Ureter (tissue), 1 donor: ENCODE results near the gene RASAL3. TPM values are rescaled to one million over a fixed set of nuclear protein-coding genes. Genes with fewer than 3 reads are reported as not detected.

Experiments
- DNase-seq: peaks from one replicate; pipeline ENCODE4 v3.0.0-alpha.2; 2020; ENCODE audit warnings: low spot score
- total RNA-seq: library from RNA; stranded (reverse); gene quantifications from one replicate; pipeline ENCODE4 v1.2.4, GENCODE V29; 2023
- donor health status: DM: yes; HTN: yes; CAD: no.

Gene RASAL3
- total RNA-seq, 1 donor from 2014 or later, result 3.9 TPM

DNA sequence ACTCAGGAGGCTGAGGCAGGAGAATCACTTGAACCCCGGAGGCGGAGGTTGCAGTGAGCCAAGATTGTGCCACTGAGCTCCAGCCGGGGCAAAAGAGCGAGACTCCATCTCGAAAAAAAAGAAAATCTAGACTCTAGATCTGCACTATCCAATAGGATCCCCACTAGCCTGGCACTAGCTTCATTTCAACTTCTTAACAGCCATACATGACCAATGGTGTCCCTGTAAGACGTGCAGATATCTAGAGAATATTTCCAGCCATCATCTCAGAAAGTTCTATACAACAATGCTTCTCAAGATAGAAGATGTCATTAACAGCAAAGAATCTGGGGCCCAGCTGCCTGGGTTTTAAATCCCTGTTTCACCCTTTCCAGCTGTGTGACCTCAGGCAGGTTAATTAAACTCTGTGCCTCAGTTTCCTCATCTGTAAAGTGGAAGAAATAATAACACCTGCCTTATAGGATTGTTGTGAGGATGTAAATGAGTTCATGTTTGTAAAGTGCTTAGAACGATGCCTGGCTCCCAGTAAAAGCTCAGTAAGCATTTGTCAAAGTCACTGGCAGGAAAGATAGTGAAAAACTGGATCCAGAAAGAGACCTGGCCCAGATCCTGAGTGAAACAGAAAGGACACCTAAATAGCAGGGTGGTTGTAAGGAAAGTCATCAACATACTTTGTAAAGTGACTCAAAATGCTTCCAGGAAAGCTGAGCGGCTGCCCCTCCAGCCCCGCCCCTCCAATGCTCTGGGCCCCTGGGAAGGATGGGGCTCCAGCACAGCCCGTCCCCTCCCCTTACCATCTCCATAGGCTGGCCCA lies 28.1 kb downstream of the RASAL3 start:
- no peak for DNase-seq

DNA sequence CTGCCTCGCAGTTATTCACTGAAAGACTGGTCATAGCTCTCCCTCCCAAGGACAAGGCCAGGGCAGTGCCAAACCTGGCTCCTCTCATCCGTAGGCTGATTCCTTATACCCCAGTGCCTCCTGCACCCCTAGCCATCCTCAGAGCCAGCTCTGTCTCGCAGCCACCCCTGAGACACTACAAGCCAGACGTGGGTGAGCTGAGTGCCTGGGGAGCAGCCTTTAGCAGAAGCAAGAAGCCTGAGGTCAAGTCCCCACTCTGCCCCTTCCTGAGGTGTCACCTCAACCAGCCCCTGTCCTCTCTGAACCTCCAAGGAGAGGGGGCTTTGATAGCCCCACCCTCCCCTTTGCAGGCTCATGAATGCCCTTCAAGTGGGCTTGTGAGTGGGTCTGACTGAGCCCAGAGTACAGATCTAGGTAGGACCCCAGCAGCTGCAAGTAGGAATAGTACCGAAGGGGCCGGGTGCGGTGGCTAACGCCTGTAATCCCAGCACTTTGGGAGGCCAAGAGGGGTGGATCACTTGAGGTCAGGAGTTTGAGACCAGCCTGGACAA lies 30.8 kb downstream of the RASAL3 start:
- no peak for DNase-seq

DNA sequence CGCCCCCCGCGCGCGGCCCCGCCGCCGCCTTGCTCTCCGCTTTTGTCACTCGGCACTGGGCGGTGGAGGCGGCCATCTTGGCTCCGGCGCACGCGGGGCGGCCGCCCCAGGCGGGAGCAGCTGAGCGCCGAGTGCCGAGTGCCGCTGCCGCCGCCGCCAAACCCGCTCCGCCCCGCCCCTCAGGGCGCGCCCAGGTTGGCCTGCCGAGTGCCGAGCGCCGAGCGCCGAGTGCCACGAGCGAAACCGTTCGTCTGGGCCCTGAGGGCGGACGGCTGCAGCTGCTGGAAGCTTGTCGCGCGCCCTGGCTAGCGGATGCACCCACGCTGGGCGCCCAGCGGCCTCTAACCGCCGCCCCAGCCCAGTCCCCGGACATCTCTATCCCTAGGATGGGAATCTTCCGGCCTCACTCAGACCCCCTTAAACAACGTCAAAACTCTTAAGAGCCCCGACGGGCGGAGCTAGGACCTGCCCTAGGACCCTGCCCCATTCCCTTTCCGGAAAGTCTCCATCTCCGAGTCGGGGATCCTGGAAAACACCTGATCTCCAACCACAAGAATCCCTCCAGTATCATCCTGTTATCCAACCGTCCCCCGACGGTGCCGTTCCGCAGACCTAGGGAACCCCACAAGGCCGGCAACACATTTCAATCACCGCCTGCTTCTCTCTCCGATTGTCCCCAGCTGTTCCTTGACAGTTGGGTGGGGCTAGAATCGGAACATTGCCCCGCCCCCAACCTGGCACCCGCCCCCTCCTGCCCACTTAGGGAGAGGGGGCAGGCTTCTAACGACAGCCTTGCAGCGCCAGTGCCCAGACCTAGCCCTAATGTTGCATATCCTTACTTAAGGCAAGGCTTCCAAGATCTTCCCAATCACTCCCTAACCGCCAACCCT lies 31.5 kb downstream of the RASAL3 start:
- DNase-seq, result peak; percentile 92

DNA sequence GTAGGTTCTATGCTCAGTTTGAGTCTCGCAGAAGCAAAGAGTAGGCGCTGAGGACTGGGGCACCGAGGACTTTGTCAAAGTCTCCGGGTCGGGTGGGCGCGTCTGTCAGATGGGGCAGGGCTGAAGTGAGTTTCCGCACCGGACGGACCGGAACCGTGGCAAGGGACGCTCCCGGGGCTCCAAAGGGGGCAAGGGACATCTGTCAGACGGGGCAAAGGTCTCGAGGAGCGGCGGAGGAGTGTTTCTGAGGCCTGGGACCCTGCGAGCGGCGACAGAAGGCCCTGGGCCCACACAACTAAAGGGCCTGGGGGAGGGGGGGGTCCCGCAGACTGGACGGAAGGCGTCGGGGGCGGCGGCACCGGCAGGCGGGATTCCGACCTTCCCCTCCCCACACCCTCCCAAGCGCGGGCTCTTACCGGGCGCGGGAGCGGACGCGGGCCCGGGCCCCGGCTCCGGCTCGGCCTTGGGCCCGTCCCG lies 32.3 kb downstream of the RASAL3 start:
- DNase-seq, result no peak

DNA sequence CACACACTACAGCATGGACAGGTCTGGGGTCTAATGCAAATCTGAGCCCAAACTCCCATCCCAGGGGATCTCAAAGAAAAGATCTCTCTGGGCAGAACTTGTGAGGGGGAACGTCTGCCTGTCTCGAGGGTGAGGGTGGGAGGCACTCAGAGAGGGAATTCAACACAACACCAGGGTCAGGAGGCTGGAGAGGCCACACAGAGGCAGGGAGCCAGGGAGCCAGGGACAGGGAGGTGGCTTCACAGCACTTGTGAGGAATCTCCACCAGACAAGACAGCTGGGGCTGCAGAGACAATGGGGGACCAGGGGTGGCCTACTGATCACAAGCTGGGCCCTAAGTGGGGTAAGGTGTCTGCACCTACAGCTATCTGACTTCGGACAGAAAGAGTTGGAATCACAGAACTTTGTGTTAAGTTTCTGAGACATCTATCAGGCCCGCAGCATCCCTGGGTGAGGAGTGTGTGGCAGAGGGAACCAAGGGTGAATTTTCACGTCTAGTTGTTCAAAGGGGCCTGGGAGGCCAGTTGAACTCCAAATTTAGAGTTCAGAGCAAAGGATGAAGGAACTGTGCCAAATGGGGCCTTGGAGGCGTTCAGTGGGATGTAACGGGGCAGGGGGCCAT lies 32.8 kb downstream of the RASAL3 start:
- DNase-seq, result no peak

DNA sequence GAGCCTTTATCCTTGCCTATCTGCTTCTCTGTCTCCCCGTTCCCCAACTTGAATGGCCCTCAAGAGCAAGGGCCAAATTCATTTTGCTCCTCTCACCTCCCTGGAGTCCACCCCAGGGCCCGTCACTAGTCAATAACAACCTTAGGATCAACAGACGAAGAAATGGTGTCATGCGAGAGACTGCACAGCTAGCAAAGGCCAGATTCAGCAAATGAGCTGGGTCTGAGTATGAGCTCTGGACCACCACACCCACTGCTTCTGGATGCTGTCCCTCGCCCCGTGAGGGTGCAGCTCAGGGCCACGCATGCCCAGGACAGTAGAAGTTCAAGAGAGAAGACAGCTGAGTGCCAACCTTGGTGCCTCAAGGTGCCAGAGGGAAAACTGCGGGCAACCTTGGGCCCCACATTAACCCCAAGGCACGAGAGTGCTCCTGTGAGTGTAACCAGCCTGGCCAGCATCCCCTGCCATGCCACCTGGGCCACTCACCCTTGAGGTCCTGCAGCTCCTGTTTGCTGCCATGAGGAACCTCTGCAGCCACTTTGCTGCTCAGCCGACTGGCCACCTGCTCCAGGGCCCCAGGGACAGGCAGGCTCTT lies 33.7 kb downstream of the RASAL3 start:
- no peak for DNase-seq

DNA sequence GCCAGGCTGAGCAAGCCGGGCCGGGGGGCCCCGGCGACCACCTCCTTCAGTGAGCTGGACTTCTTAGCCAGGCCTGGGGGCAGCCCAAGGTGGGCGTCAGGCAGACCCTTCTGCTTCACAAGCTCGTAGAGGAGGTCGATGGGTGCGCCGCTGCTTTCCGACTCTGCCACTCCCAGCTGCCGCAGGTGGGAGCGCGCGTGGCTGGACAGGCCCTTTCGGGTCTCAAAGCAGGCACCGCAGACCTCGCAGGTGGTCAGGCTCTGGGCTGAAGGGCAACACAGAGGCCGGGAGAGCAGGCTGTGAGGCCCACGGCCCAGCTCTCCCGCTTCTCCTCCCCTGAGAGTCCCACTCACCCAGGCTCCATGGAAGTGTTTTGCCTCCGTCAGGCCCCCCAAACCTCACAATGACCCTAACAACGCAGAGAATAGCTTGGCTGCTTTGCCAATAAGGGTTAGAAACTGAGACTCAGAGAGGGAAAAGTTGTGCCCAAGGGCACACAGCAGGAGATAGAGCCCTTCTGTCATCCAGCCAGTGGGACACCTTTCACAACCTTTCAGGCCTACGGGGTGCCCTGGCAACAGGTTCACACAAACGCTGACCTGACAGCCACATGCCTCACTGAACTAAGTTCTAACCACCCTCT lies 34.4 kb downstream of the RASAL3 start:
- no peak for DNase-seq

DNA sequence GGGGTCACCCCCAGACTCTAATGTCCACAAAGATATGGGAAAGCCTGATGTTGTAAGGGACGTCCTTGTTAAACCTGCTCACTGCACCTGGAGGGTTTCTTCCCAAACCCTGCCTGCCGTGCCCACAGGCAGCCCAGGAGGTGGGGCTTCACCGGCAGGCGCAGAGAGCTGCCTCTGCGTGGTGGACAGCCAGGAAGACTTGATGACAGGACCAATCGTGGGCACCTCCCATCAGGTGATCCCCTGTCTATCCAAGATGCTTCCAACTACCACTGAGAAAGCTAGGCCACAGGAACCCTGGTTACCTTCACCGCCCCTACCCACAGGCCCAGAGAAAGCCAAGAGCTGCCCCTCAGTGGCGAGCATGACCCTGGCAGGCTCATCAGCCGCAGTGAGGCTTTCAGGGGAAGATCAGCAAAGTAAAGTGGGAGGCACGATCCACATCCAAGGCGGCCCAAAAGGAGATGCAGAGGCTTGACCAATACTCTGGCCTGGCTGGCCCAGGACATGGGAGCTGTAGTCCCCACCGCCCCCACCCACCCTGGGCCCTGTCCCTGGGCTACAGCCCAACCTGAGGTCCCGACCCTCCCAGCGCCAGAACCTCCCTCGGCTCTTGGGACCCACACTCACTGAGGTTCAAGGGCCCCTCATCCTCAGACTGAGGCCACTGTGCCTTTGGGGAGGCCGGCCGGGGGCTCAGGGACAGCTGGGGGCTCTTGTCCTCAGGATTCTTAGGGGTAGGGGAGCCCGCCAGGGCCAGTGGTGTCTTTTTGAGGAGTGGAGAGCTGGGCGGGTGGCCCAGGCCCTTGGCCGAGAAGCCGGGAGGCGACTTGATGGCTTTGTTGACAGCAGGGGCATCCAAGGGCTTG lies 35.2 kb downstream of the RASAL3 start:
- DNase-seq, result no peak

DNA sequence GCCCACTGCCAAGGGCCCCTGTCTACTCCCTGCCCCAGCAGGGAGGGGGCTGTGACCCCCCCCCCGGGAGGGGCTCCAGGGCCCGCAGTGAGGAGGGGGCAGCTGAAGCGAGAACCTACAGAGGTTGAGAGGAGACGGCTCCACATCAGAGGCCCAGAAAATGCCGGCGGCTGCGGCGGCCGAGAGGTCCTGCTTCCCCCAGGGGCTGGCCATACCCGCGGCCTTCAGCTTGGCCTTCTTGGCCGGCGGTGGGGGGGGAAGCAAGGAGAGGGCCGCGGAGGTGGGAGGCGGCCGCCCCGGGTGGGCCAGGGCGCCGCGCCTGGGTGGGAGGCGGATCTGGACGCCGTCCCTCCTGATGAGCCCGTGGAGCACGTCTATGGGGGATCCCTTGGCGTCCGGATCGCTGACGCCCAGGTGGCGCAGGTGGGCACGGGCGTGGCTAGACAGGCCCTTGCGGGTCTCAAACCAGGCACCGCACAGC lies 36.3 kb downstream of the RASAL3 start:
- DNase-seq, result no peak

DNA sequence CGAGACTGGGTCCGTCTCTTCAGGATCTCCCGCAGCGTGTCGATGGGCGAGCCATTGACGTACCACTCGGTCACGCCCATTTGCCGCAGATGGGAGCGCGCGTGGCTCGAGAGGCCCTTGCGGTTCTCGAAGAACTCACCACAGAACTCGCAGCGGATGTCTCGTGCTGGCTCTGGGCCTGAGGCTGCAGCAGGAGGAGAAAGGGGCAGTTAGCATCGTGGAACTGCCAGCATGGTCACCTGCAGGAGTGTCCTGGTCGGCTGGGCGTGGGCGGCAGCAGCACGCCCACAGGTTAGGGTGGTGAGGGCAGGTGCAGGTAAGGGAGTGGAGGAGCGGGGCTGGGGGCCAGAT lies 37.0 kb downstream of the RASAL3 start:
- no peak for DNase-seq

DNA sequence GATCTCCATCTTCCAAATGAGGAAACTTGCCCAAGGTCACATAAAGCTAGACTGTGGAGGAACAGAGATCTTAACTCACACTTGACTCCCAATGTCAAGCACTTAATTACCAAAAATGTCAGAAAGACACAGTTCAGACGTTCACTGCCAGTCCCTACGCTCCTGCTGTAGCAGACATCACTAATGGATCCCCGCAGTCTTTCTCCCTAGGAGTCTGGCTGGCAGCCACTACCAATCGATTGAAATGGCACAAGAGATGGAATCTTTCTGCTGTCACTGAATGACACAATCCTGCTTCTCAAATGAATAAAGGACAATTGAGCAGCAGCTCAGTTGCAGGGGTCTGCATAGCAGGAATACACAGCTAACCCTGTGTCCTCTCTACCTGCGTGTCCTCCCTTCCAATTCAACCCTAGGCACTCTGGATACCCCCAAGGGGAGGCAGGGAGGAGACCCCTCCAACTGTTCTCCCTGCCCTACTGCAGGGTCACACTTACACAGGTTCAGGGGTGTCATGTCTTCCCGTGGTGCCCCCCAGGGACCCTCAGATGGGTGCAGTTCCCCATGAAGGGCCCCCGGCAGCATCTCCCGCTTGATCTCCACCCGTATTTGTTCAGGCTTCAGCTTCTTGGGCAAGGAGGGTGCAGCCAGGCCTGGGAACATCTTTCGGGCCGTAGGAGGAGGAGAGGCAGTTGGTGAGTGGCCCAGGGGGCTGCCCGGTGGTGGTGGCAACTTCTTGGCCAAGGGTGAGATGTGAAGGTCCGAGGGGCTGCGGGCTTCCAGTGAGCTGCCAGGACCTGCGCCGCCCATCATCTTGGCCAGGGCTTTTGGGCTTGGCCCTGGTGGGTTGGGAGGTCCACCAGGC lies 37.6 kb downstream of the RASAL3 start:
- no peak for DNase-seq

DNA sequence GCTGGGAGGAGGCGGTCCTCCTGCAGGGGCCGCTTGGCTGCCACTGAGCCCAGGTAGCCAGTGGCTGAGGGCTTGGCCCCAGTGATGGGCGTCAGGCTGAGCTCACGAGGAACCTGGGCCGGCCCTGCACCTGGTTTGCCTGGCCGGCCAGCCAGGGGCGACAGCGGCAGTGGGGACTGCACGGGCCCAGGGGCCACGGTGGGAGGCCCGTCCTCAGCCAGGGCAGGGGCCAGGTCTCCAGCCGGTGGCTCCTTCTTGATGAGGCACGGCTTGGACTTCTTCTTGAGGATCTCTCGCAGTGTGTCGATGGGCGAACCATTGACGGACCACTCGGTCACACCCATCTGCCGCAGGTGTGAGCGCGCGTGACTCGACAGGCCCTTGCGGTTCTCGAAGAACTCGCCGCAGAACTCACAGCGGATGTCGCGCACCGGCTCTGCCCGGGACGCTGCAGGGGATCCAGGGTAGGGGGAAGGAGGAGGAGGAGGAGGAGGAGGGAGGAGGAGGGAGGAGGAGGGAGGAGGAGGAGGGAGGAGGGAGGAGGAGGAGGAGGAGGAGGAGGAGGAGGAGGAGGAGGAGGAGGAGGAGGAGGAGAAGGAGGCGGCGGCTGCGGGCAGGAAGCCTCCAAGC lies 38.9 kb downstream of the RASAL3 start:
- DNase-seq, result no peak

DNA sequence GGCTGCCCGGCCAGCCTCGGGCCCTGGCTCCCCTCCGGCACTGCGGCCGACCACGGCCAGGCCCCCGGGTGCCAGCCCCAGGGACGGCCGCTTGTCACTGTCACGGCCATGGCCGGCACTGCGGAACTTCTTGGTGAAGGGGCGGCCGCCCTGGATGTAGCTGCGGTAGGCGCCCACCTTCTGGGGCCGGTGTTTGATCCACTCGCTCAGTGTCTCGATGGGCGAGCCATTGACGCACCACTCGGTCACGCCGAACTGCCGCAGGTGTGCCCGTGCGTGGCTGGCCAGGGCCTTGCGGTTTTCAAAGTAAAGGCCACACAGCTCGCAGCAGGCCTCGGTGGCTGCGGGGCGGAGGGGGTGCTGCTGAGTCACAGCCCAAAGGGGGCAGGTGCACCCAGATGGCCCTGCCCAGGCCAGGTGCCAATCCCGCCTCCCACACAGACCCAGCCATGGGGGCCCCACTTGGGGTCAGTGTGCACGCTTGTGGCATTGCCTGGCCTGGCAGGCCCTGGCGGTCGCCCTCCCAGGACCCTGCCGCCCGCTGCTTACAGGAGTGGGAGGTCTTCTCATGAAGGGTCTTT lies 39.6 kb downstream of the RASAL3 start:
- DNase-seq, result no peak

DNA sequence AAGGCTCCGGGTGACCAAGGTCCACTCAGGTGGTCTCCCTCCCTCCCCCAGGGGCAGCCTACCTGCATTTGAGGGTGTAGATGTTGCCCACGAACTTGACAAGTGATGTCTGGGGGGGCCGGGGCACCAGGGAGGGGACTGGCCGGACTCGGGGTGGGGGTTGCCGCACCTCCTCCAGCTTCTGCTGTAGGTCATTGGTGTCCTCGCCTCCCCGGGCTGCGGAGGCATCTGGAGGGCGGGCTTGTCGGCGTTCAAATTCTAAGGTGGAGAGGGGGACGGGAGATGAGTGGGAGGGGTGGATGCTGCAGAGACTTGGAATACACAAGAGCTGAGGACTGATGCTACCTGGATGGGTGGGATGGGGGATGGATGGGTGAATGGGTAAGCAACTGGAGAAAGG lies 40.2 kb downstream of the RASAL3 start:
- no peak for DNase-seq

DNA sequence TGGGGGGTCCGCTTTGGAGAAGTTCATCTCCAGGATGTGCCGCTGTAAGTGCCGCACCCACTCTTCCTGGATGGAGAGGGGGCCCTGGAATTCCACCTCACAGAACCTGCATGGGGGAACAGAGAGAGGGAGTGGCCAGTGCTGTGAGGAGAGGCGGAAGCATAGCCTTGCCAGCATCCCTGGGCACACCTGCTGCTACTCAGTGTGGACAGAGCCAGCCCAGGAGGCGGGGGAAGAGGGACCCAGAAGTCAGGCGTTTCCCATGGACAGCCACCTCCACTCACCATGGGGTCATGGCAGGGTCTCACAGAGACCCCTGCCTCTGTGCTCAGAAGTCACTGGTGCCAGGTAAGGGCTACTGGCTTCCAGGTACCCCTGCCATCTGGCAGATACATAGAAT lies 41.2 kb downstream of the RASAL3 start:
- no peak for DNase-seq

DNA sequence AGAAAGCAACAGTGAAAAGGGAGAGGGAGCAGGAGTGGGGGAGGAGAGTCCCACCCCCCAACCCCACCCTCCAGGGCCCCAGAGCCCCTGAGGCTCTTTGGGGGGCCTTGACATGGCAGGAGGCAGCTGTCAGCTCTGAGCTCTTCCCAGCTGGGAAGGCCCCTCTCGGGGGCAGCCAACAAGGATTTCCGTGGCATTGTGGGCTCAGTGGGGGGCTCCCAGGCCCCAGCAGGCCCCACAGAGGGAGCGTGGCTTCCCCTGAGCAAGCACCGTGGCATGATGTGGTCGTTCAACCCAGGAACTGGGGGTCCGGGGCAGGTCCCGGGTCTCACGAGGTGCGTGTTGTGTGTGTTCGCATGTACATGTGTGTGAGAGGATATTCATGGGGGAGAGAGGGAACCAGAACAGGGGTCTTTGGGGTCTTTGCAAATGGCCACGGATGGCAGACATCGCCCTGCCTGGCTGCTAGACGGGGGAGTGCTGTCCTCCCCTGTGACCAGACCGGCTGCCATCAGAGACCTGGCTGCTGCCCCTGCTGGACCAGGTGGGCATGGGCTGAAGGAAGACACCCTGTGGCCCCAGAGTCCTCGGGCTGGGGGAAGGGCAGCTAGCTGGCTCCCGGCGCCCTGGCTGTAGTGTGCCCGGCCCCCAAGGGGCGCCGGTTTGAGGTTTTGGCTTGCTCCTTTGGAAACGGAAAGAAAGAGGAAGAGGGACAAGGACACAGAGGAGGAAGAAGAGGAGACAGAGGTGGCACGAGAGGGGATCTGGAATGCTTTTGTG lies 41.9 kb downstream of the RASAL3 start:
- DNase-seq, result no peak

DNA sequence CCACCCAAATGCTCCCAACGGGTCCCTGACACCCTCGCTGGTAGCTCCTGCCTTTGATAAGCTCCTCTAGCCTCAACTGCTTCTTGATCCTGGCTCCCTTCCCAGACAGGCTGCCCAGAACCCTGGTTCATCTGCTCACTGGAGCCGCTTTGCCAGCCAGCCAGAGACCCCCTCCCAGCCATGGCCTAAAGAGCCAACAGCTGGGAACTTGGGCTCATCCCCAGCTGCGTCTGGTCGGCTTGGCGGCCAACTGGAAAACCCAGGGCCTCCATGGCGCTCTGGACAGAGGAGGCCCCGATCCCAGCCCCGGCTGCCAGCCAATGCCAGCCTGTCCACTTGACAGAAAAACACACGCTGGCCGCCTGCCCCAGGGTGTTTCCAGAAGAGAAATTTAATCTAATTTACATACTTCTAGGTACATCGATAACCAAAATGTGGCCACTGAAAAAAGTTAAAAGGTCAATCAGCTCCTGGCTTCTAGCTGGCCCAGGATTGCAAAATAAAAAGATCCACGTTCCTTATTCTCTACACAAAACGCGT lies 42.6 kb downstream of the RASAL3 start:
- no peak for DNase-seq
